HG03342 (cell line): ENCODE results near the gene CPN2.

Source experiments
- ATAC-seq: cut with Tn5 transposase; IDR thresholded peaks from one replicate; pipeline ENCODE4 v1.9.1; 2021; ENCODE audit warnings: mild to moderate bottlenecking, moderate library complexity; ENCODE audit not compliant: unreplicated experiment

Gene CPN2

GRCh38 chr3:194354315-194354714, 3.2 kb upstream of the CPN2 start:
- ATAC-seq, result no peak

- no peak for ATAC-seq
Observed at GRCh38 chr3:194352667-194353246, 1.6 kb upstream of the CPN2 start.

GRCh38 chr3:194351952-194352536, 916 bp upstream of the CPN2 start:
- no peak for ATAC-seq

- ATAC-seq, result no peak
Observed at GRCh38 chr3:194350726-194351071, 429 bp downstream of the CPN2 start.

GRCh38 chr3:194348354-194348753, 2.8 kb downstream of the CPN2 start:
- ATAC-seq, result no peak

GRCh38 chr3:194346621-194347020, 4.5 kb downstream of the CPN2 start:
- no peak for ATAC-seq

- no peak for ATAC-seq
Observed at GRCh38 chr3:194346035-194346434, 5.1 kb downstream of the CPN2 start.

- ATAC-seq, result peak; percentile 71
Observed at GRCh38 chr3:194344012-194344411, 7.1 kb downstream of the CPN2 start.

- no peak for ATAC-seq
Observed at GRCh38 chr3:194343561-194343893, 7.6 kb downstream of the CPN2 start.

GRCh38 chr3:194342861-194343560, 8.1 kb downstream of the CPN2 start:
- no peak for ATAC-seq

- ATAC-seq, result no peak
Observed at GRCh38 chr3:194340757-194341400, 10.2 kb downstream of the CPN2 start.

- ATAC-seq, result no peak
Observed at GRCh38 chr3:194339840-194340239, 11.3 kb downstream of the CPN2 start.

GRCh38 chr3:194339356-194339755, 11.8 kb downstream of the CPN2 start:
- no peak for ATAC-seq

GRCh38 chr3:194337965-194338753, 13.0 kb downstream of the CPN2 start:
- no peak for ATAC-seq

- ATAC-seq, result no peak
Observed at GRCh38 chr3:194336601-194337355, 14.3 kb downstream of the CPN2 start.

- no peak for ATAC-seq
Observed at GRCh38 chr3:194333981-194334320, 17.2 kb downstream of the CPN2 start.

GRCh38 chr3:194333212-194333980, 17.7 kb downstream of the CPN2 start:
- peak; percentile 86 for ATAC-seq

- no peak for ATAC-seq
Observed at GRCh38 chr3:194332858-194333211, 18.3 kb downstream of the CPN2 start.

- no peak for ATAC-seq
Observed at GRCh38 chr3:194330579-194330978, 20.5 kb downstream of the CPN2 start.

GRCh38 chr3:194330160-194330559, 21.0 kb downstream of the CPN2 start:
- ATAC-seq, result no peak
